Colonic mucosa (tissue), 4 donors: ENCODE results near the gene CYP2F1. TPM values are rescaled to one million over a fixed set of nuclear protein-coding genes. Genes with fewer than 3 reads are reported as not detected.
"Not testable (repeated sequence)": the region's sequence is repeated elsewhere in the genome, so short reads cannot be mapped to it uniquely, and the experiment has no call there.

ENCODE experiments used
- DNase-seq: peaks from one replicate; pipeline ENCODE4 v3.0.0-alpha.2; 2020
- H3K27ac ChIP-seq: fragments of 200-600 bp; one replicate; pipeline ENCODE4 v1.8.0; 2021
- H3K27me3 ChIP-seq: fragments of 200-600 bp; one replicate; pipeline ENCODE4 v1.8.0; 2021
- H3K36me3 ChIP-seq: fragments of 200-600 bp; one replicate; pipeline ENCODE4 v1.8.0; 2021
- H3K4me1 ChIP-seq: fragments of 200-600 bp; one replicate; pipeline ENCODE4 v1.8.0; 2021; ENCODE audit warnings: mild to moderate bottlenecking
- H3K4me3 ChIP-seq: fragments of 200-600 bp; one replicate; pipeline ENCODE4 v1.8.0; 2021
- H3K9ac ChIP-seq, 2 donors: one replicate each; pipeline ENCODE4 v1.7.0; 2013; ENCODE audit warnings: control low read depth in 2 of 2, low read depth in 2 of 2, low read length in 2 of 2
- H3K9me3 ChIP-seq: fragments of 200-600 bp; one replicate; pipeline ENCODE4 v1.8.0; 2021
- CTCF ChIP-seq: fragments of 200-600 bp; IDR thresholded peaks from one replicate; pipeline ENCODE4 v1.8.0; 2022; ENCODE audit warnings: antibody characterized with exemption, mild to moderate bottlenecking
- intact Hi-C: fragments of 100-400 bp; cut with DNase I; formaldehyde crosslinking; loops from one replicate; pipeline ENCODE4 v1.14.1; 2022
- total RNA-seq, 2 donors: library from RNA; stranded (reverse); fragmentation: NEBNext Ultra II Directional in 1 of 2; extraction: Animal tissue kit (Norgen Biotek cat#: 25700) in 1 of 2; gene quantifications; one replicate each; pipeline ENCODE4 v1.2.1, GENCODE V29; 2021
- donor health status: healthy.
- donor health status: DM: no; HTN: no; CAD: no.
- donor health status: DM: no; HTN: no; CAD: no.

CYP2F1 gene
- total RNA-seq, 2 donors from 2014 or later, result not detected

GRCh38 chr19:41098762-41099161 lies 15.5 kb upstream of the CYP2F1 start:
- DNase-seq, result no peak

GRCh38 chr19:41102210-41102609 lies 12.0 kb upstream of the CYP2F1 start:
- intact Hi-C loops, H3K9ac ChIP-seq: not testable (repeated sequence)

More at GRCh38 chr19:41098762-41099161, 15.5 kb upstream of the CYP2F1 start:
- TF ChIP-seq CTCF, result no peak
- no peaks in the 10 kb centered on the region for H3K36me3 ChIP-seq
- H3K27me3 ChIP-seq, result no peaks in the 10 kb centered on the region
- intact Hi-C loops, result no loop called here
- H3K4me1 ChIP-seq, result no peaks in the 10 kb centered on the region
- no peak overlapping the region for H3K27ac ChIP-seq
- no peak overlapping the region for H3K4me3 ChIP-seq
- H3K9me3 ChIP-seq, result no peaks in the 10 kb centered on the region
- no peak overlapping the region for H3K9ac ChIP-seq

GRCh38 chr19:41106177-41106576 lies 8.1 kb upstream of the CYP2F1 start:
- TF ChIP-seq CTCF, result no peak
- no peak overlapping the region for H3K9ac ChIP-seq
- H3K9me3 ChIP-seq, result no peaks in the 10 kb centered on the region
- H3K27me3 ChIP-seq, result no peaks in the 10 kb centered on the region
- H3K4me1 ChIP-seq, result no peaks in the 10 kb centered on the region
- H3K4me3 ChIP-seq, result no peak overlapping the region
- intact Hi-C loops, result no loop called here
- DNase-seq, result no peak
- H3K27ac ChIP-seq, result no peak overlapping the region
- no peaks in the 10 kb centered on the region for H3K36me3 ChIP-seq

More at GRCh38 chr19:41102210-41102609, 12.0 kb upstream of the CYP2F1 start:
- H3K9me3 ChIP-seq, H3K4me3 ChIP-seq, H3K4me1 ChIP-seq, H3K27me3 ChIP-seq, H3K27ac ChIP-seq, H3K36me3 ChIP-seq, DNase-seq: not testable (repeated sequence)

- DNase-seq, result no peak
- Histone ChIP-seq H3K9ac (no peak overlapping the region), H3K27ac (no peak overlapping the region), H3K4me3 (no peak overlapping the region), H3K36me3 (no peaks in the 10 kb centered on the region), H3K27me3 (no peaks in the 10 kb centered on the region), H3K4me1 (no peaks in the 10 kb centered on the region), H3K9me3 (no peaks in the 10 kb centered on the region)
- intact Hi-C loops, result no loop called here
- TF ChIP-seq CTCF, result no peak
Measured at GRCh38 chr19:41111296-41111695, 2.9 kb upstream of the CYP2F1 start.

GRCh38 chr19:41111750-41112295 lies 2.4 kb upstream of the CYP2F1 start:
- Histone ChIP-seq H3K4me3 (no peak overlapping the region), H3K9ac (no peak overlapping the region), H3K36me3 (no peaks in the 10 kb centered on the region), H3K27ac (no peak overlapping the region), H3K9me3 (no peaks in the 10 kb centered on the region), H3K4me1 (no peaks in the 10 kb centered on the region), H3K27me3 (no peaks in the 10 kb centered on the region)
- no peak for DNase-seq
- intact Hi-C loops, result no loop called here
- TF ChIP-seq CTCF, result no peak

- no peak overlapping the region for H3K4me3 ChIP-seq
- H3K36me3 ChIP-seq, result no peaks in the 10 kb centered on the region
- H3K27ac ChIP-seq, result no peak overlapping the region
- no peaks in the 10 kb centered on the region for H3K4me1 ChIP-seq
- DNase-seq, result no peak
- H3K9ac ChIP-seq, result no peak overlapping the region
- H3K9me3 ChIP-seq, result no peaks in the 10 kb centered on the region
- intact Hi-C loops, result no loop called here
- TF ChIP-seq CTCF, result no peak
- no peaks in the 10 kb centered on the region for H3K27me3 ChIP-seq
Measured at GRCh38 chr19:41112728-41113290, 1.4 kb upstream of the CYP2F1 start.
